NCI-H446 treated with DMSO at 0.1 percent for 48 hours (cell line): ENCODE data around the gene CRABP1.

ENCODE experiments used
- DNase-seq: peaks from one replicate; lab custom pipeline; 2025; lab: John Stamatoyannopoulos, UW

CRABP1 gene

DNA sequence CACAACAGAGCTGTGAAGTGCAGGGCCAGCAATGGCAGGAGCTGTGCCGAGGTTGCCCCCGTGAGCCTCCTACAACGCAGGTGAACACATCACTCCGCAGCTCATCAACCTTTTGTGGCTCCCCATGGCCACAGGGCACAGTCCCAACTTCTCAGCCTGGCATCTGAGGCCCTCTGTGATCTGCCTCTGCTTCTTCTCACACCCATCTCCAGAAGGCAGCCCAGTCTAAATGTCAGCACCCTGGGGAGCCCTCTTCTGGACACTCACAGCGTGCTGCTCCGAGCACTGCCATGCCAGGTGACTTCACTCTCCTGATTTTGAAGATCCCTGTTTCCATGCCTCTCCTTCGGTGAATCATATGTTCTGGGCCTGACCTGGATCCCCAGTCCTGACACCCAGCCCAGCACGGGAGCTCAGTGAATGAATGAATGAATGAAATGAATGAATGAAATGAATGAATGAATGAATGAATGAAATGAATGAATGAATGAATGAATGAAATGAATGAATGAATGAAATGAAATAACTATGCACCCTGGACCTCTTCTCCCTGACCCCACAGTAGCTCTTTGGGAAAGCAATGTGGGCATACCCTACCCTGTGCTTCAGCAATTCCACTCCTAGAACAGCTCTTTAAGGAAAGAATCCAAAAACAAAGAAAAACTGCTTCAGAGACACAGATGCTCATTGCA is 22.9 kb upstream of the CRABP1 start:
- no peak for DNase-seq

DNA sequence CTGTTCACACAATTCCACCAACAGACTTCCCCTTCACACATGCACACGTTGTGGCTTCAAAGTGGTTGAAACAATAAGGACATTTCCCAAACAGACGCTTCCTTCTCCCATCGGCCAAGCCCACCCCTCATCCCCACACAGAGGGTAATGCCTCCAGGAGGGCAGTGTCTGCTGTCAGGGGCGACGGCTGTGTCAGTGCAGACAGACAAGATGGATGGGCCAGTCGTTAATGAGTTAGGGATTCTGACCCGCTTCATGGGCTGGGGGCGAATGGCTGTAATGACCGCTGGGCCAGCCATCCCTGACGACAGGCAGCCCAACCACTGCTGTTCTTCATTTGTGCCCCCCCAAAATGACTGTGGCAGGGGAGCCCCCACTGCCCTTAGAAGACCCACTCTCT is 20.6 kb upstream of the CRABP1 start:
- no peak for DNase-seq

DNA sequence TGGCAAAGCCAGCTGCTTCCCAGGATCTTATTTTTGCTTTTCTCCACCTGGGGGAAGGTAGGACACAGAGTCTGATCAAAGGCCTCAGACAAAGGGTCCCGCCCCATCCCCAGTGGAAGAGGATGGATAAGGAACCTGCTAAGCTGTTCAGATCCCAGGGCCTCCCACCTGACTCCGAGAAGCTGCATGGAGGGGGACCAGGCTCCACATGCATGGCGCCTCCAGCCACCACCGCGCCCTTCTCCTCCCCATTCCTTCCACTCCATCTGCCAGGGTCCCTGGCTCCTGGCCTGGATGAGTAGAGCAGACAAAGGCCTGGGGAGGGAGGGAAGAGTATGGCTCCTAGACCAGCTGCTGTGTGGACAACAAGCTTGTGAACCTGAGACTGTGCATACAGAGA is 20.0 kb upstream of the CRABP1 start:
- no peak for DNase-seq

DNA sequence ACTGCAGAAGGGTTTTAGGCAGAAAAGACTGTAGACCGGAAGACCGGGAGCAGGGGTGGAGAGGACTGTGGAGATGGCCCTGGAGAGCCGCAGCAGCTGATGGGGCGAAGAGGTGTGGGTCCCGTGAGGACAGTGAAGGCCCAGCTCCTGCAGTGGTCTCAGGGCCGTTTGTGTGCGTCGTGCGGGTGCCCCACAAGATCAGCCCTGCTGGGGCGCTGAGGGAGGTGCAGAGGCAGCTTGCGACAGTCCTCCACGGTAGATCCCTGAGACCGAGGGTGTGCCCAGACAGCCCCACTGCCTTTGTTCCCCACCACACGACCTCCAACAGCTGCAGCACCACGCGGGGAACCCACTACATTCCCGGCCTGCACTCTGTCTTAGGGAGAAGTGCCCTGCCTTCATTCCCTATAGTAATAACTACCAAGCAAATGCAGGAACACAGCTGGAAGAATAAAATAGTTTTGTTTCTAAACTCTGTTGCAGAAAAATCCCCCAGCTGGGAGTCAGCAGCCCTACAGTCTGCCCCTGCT is 19.0 kb upstream of the CRABP1 start:
- no peak for DNase-seq

DNA sequence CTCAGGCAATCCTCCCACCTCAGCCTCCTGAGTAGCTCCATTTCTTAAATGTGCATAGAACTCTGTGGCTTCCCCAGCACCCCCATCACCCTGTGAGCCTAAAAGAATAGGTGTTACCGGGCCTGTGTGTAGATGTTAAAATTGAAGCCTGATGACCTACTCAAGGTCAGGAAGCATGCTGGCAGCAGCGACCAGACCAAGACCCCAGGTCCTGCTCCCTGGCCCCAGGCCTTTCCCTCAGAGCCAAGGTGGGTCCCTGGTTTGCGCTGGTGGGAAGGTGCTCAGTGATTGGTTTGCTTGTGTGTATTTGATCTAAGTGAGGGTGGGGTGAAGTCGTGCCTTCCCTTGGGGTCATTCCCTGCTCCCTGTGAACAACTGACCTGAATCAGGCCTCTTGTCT is 18.4 kb upstream of the CRABP1 start:
- DNase-seq: no peak

DNA sequence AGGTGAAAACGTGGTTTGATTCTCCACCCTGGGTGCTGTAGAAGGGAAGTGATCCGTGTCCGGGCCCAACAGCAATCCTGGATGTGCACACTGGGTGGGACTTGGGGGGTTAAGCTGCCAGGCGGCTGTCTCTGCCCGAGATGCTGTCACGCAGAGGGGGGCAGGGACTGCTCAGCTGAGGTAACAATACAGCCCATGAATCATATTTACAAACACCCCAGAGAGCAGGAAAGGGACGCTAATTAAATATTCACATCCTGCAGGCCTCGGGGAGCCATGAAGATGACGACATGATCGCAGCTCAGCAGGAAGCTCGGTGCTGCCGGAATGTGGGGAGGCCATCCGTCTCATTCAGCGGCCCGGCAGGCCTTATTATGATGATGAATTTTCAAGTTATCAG is 17.9 kb upstream of the CRABP1 start:
- no peak for DNase-seq

DNA sequence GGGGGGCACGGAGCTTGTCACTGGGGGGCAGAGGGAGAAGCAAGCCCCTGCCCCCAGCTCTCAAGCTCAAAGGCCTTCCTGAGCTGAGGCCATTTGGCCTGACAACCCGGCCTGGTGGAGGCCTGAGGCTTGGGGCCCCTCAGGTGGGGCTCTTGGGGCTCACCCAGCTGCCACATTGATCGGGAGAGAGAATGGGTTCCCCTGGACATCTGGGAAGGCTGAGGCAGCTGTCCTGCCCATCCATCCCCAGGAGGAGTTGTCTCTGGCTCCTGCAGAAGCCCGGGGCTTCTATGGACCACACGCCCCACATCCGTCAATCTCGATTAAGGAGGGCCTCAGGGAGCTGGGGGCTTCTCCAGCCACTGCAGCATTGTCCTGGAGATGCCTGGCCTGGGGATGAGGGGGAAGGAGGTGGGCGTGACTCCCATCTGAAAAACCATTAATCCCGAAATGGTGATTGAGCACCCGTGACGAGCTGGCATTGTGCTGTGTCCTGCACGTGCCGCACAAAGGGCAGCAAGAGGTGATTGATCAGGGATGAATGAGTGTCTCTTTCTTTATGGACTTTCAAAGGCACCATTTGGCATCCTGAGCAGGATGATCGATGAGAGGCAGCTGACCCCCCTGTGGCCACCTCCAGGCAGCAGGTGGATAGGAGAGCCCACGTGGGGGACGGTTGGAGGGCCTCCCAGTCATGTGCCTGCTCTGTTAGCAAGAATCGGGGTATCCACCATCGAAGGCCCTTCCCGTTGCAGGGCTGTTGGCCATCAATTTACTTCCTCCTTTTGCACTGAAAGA is 17.2 kb upstream of the CRABP1 start:
- DNase-seq: no peak

DNA sequence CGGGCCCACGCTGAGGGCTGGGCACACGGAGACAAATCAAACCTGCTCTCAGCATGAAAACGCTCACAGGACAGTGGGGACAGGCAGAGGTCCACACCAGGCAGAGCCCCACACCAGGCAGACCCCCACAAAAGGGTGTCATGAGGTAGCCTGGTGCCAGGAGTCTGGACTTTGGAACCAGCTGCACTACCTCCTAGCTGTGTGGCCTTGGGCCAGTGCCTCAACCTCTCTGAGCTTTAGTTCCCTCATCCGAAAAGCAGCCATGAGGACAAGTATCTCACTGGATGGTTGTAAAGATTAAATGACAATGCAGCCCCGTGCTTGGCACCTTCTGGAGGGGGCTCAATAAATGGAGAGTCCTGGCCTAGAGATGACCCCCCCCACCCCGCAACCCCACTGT is 16.5 kb upstream of the CRABP1 start:
- no peak for DNase-seq

DNA sequence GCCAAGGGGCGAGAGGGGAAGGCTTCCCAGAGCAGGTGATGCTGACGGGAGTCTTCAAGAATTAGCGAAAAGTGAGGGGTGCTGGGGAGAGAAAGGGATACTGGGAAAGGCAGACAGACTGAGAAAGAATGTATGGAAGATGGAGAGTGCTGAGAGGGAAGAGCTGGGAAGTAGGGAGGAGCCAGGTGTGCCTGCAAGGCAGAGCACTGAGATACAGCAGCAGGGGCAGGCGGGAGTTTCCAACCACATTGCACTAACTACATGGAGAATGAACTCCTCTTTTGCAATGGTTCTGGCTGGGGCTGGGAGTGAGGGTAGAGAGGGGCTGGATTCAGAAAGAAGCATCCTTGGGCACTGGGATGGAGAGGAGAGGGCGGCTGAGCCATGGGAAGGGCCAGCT is 16.0 kb upstream of the CRABP1 start:
- no peak for DNase-seq

DNA sequence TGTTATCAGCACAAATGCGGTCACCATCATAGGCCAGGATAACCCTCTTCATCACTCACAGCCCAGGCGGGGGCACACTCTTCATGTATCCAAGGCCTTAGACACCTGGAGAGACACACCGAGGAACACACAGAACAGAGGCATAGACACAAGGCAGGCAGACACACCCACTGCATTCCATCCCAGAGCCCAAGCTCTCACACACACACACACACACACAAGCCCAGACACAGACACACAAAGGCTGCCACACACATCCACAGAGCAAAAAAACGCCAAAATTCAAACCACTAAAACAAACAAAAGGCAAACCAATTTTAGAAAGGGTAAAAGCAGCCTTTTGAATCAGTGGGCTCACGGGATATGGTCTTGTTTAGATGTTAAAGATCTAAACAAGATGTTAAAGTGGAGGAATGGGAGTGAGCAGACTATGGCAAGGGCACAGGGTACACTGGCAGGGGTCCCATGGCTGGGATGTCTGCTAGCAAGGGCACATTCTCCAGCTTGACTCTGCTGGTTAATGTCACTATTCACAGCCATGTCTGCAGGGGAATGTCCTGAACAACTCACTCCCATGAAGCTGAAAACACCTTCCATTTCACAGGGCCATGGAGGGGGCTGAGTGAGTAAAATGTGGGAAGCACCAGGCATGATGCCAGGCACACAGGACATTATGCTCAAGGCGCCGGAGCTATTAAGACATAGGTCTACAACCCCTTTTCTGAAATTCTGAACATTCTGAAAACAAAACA is 14.9 kb upstream of the CRABP1 start:
- DNase-seq: no peak

DNA sequence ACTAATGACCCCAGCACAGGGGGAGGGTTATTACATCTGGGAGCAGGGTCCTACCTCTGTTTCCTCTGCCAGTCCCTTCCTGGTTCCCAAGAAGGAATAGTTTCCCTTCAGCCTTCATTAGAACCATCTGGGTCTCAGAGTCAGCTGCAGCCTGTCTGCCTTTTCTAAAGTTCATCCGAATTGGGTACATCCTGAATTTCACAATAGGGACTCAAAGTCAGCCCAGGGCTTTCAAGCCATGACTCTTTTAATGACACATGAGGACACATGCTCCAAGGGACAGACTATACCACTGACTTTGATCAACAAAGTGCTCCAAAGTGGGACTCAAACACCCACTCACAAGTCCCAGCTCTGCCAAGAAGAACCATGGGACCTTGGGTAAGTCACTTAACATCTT is 12.7 kb upstream of the CRABP1 start:
- no peak for DNase-seq

DNA sequence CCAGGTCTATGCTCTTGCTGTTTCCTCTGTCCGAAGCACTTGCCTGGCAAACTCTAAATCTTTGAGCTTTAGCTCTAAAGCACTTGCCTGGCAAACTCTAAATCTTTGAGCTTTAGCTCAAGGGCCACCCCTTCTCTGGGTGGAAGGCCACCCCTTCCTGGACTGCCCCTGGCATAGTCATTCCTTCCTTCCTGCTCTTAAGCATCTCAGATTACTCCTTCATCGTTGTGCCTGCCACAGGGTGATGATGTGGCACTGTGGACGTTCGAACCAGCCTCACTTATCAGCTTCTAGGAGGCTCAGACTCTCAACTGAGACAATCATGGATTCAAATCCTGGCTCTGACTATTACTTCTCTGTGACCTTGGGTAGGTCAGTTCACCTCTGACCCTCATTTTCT is 10.5 kb upstream of the CRABP1 start:
- DNase-seq: no peak

DNA sequence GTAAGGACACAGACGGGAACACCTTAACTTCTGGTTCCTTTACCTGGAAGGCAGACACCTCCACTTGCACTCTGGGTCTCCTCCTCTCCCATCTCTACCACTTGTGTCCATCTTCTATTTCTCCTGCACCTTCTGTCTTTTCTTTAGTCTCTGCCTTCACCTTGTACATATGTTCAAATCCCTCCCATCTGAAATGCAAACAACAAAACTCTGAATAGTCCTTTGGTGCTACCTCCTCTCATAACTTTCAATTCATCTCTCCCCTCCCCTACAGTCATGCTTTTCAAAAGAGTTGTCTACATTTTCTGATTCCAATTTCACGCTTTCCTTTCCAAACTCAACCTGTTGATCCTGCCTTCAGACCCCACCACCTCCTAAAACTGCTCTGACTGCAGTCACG is 5.3 kb upstream of the CRABP1 start:
- no peak for DNase-seq

DNA sequence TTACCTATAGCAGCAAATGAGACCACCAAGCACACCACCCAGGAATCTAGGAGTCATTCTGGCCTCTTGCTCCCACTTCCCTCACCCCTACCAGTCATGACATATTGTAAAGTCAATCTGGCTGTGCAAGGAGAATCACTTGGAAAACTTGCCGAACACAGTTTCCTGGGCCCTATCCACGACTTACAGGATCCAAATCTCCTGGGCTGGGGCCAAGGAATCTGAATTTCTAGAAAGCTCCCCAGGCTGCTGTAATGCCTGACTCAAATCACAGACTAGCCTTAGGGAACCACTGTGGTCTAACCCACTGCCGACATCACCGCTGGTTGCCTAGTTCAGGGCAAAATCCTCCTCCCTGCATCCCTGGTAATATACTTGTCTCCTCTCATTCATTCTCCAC is 4.2 kb upstream of the CRABP1 start:
- no peak for DNase-seq

DNA sequence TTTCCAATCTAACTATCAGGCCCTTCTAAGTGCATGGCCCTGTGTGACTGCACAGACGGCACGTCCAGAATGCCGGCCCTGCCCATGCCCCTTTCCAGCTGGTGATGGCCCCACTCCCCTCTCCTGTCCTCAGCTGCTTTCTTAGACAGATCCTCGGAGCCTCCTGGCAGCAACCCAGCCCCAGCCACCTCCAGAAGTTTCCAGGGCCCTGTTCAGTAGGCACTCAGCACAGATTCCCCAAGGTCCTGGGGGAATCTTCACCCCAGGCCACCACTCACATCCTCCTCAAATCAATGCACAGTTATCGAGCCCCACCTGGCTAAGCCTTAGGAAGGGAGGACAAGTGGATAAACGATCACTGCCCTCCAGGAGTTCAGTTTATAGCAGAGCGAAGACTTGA is 1.4 kb upstream of the CRABP1 start:
- no peak for DNase-seq

DNA sequence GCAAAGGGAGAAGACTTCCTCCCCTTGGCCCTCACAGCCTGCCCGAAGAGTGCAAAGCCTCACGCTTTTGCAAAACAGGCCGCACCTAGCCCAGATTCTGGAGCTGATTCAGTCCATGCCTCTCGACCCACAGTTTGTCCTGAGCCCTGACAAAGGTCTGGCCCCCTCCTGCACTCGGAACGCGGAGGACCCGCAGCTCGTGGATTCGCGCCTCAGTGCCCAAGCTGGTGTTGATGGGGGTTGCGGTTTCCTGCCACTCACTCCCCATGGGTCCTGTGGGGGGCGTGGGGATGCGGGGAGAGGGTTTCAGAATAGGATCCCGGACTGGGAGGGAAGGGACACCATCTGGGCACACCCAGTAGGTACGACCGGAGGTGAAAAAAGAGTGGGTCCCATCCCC is 594 bp upstream of the CRABP1 start:
- no peak for DNase-seq

DNA sequence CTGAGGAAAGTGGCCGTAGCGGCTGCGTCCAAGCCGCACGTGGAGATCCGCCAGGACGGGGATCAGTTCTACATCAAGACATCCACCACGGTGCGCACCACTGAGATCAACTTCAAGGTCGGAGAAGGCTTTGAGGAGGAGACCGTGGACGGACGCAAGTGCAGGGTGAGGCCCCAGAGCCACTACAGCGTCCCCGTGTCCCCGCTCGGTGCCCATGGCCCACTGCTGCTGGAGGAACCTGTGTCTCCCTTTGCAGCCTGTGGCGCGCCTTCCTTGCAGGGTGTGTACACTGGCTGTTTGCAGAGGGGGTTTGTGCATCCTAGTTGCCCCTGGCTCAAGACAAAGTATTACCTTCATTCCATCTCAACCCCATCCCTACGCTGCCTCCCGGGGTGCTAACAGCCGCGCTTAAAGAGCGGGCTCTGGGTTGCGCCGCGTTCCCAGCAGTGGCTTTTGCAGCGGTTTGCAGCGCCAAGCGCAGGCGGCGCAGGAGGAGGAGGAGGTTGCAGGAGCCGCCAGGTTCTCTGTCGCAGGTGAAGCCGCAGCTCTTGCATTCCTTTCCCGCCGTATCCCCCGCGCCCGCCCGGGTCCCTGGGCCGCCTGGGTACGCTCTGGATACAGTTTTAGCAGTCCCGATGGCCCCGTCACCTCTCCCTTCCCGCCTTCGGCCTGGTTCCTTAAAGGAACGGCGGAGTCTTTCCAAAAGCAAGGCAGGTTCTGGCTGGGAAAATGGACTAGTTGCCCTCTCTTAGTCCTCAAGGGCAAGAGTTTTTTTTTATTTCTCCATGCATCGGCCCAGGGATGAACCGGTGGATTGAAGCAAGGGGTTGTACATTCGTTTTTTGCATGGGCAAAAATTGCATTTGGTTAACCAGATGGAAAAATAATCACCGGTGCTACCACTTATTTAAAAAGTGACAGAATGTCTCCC is 1.2 kb downstream of the CRABP1 start:
- no peak for DNase-seq

DNA sequence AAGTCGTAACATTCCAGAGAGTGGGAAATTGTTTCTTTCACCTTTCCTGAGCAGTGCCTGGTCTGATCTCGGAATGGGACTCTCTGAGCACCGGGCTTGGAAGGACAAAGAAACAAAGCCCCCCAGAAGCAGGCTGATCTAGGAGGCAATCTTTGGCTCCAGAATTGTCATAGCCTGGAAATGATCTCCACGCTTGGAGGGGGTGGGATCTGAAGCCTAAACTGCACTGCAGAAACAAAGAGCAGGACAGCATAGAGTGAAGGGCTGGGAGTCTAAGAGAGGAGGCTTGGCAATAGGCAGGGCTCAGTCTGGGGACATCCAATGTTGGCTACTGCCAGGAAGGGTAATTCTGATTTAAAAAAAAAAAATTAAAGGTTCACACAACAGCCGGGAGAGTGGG is 1.9 kb downstream of the CRABP1 start:
- no peak for DNase-seq

DNA sequence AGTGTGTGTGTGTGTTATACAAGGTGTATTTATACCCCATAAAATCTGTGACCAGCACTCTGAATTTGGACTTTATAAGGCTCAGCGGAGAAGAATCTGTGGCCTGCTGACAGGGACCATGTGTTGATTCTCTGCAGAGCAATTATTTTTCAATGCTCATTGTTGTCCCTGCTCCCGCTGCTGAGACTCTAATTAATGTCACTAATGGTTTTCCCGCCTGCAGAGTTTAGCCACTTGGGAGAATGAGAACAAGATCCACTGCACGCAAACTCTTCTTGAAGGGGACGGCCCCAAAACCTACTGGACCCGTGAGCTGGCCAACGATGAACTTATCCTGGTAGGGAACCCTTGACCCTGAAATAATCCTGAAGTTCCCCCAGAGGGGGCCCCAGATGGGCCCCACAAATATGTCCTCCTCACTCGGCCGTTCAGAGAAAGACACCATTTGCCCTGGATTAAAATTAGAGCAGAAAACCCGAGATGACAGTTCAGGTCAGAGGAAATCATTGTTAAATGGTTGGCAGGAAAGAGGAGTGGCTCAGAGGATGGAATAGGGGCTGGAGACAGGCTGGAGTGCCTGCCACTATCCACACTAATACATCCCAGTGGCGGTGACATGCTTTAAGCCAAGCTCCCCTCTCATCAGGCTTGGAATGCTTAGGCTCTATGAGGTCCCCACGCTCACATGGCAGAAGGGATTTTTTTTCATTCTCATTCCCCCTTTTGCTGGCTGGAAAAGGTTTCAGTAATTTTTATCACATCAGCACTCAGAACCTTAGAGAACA is 3.3 kb downstream of the CRABP1 start:
- no peak for DNase-seq

DNA sequence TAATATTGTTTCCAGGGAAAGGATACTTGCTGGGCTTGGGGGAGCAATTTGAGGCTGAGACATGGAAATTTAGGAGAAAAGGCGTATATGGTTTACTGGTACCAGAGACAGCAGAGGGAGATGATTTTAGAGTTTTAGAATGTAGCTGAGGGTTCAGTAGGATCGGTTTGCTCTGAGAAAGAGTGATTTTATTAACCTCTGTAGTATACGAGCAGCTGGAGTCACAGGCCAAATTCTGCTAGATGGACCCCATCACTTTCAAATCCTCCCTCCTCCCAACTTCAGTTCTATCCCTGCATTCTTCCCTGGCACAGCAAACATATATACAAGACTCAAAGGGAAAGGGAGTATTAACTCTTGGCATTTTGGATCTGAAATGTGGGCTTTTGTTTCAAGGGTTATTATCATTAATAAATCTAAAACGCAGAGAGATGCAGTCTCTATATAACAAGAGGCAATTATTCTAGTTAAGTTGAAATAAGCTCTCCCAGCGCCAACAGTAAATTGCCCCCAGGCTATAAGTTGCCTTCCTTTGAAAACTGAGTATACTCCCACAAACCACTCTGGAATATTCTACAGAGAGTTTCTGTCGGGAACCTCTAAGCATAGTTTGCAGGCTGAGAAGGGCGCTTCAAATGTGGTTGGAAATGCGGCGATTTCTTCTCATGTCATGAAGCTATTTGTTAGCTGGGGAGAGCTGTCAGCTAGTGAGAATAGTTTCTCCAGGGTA is 5.4 kb downstream of the CRABP1 start:
- DNase-seq: no peak
